GM10847 (cell line): ENCODE measurements around the gene TET3.

Experiments used
- POLR2A ChIP-seq: IDR thresholded peaks from 2 replicates; pipeline ENCODE4 v1.6.1; 2011; ENCODE audit not compliant: insufficient read length; ENCODE audit errors: extremely low read depth

Gene TET3

DNA sequence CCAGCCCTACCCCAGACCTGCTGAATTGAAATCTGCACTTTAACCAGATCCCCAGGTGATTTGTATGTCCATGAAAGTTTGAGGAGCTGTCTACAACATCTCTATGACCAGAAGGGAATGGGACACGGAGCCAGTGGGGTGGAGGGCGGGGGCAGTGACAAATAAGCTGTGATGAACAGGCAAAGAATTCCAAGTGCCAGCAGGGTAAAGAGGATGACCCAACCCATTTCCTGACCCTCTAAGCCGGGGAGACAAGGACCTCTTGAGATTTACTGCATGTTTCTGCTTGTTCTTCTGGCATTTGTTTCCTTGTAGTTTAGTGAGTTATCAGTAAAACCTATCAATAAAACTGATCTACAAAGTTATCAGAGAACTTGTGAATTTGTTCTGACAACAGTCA, 8.7 kb downstream of the TET3 start:
- TF ChIP-seq POLR2A = no peak

DNA sequence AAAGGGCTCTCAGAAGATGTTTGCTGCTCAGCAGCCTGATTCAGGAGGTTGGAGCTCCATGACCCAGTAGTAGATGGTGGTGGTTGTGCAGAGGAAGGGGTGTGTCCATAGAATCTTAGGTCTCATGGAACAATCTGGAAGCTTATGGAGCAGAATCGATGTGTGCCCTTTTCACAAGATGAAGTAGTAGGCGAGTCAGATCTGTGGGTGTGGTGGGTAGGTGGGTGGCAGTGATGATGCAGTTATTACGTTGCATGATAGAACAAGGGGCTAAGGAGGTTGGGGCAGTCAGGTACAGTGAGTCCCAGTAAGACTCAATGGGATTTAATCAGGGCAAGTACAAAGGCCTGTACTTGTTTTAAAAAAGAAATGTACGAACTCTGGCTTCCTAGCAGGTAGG, 9.1 kb downstream of the TET3 start:
- no peak for TF ChIP-seq POLR2A

DNA sequence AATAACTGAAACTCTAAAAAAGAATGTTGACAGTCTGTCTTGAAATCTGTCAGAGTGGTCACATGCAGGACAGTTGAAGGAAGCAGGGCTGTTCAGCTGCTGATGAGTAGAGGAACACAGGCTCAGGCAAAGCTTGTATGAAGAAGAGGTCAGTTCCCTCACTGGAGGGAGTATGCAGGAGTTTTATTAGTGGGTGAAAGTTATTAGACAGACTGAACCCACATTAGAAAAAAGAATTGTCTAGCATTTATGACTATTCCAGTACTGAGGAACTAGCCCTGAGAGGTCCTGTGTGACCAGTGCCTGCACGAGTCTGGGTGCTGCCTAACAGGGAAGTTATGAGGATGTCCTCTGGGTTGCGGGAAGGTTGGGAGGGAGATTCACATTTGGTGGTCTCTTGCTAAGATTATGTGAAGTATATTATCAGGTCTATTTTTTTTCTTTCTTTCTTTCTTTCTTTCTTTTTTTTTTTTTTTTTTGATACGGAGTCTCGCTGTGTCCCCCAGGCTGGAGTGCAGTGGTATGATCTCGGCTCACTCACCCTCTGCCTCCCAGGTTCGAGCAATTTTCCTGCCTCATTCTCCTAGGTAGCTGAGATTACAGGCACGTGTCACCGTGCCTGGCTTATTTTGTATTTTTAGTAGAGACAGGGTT, 9.6 kb downstream of the TET3 start:
- TF ChIP-seq POLR2A = no peak

DNA sequence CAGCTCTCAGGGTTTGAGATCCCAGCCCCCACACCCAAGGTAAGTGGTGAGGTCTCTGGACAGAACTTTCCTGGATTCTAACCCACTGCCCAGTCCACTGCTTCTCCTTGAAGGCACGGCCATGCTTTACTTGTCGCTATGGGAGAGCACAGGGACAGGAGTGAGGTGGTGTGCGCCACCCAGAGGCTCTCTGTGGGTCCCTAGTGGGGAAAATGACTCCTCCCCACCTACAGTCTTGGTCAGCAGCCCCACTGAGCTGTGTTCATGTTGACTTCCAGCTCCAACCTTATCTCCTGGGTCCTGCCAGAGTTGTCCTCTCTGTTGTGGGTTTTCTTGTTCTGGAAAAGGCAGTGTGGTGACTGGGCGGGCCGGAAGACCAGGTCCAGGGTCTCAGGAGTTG, 11.1 kb downstream of the TET3 start:
- no peak for TF ChIP-seq POLR2A

DNA sequence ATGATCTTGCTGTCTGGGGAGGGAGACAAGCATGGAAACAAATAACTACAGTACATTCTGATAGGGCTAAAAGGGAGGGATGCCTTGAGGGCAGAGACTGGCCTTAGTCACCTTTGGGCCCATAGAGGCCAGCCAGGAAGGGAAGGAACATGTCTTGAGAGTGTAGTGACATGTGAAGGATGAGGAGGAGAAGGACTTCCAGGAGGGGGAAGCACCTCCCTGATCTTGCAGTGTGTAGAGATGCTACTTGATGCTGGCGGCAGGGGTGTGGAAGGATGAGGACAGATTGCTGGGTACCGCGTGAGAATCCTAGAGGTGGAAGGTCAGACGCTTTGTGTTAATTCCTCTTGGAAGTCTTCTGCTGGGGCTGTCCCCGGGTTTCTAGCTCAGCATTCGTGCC, 13.1 kb downstream of the TET3 start:
- no peak for TF ChIP-seq POLR2A

DNA sequence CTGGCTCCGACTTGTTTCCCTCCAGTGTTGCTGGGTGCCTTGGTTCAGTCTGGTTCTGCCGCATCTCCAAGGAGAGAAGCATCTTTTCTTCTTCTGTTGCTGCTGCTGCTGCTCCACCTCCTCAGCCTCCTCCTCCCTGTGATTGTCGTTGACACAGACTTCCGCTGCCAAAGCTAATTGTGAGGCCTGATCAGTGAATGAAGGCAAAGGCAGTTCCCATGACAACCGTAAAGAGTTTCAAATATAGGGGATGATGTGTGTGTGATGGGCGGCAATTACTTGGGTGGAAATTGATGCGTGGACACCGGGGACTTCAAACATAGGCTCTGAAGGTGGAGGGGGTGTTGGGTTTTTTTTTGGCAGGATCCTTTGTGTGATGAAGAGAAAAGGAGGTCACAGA, 13.7 kb downstream of the TET3 start:
- TF ChIP-seq POLR2A = no peak

DNA sequence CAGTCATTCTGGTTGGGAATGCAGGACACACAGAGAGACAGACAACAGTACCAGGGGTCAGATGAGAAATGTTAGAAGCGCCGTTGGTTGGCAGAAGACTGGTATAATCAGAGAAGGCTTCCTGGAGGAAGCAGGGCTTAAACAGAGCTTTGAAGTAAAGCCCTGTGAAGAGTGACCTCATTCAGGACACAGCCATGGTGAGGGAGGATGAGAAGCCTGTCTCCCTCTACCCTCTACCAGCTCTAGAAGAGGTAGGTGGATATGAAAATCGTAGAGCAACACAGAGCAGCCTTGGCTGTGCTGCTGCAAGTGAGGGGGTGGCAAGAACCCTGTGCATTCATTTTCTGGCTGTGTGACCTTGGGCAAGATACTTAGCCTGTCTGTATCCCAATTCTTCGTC, 14.2 kb downstream of the TET3 start:
- TF ChIP-seq POLR2A = no peak

DNA sequence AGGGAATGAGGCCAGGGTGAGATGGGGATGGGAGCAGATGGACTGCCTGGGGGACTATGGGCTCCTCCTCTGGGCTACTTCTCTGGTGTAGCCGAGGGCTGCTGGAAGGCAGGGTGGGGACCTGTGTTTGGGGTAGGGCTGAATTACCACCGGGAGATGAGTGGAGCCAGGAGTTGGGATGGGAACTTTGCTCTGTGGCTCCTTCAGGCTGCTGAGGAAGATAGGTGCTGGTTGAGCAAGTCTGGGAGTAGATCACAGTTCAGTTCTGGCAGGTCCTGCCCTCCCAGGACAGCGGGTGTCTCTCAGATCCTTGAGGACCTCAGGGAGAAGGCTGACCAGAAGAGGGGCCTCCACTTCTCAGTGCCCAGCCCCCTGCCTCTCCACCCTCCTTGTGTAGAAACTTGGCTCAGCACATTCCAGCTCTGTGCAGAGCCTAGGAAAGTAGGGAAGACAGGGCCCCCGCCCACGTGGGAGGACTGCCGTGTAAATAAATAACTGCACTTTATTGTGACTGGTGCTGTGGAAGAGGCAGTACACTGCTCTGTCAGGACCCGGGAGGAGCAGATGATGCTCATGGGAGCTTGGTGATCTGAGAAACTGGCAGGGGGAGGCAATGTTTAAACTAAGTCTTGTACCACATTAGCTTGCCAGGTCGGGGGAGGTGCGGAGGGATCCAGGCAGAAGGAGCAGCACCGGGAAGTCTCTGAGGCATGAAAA, 15.3 kb downstream of the TET3 start:
- no peak for TF ChIP-seq POLR2A

DNA sequence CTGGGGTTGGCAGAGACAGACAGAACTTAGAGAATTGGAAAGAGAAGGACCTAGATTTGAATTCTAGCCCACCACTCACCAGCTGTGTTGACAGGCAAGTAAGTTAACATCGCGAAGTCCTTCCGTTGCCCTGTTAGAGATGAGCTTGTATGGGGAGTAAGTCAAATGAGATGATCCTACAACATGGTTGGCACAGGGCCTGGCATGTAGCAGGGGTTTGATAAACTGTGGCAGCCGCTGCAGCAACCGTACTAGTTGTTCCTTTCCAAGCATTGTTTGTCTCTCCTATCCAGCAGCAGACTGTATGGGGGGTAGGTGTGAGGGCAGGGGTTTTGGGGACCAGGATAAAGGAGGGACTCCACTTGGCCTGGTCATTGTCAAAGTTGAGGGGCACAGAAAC, 16.0 kb downstream of the TET3 start:
- no peak for TF ChIP-seq POLR2A

DNA sequence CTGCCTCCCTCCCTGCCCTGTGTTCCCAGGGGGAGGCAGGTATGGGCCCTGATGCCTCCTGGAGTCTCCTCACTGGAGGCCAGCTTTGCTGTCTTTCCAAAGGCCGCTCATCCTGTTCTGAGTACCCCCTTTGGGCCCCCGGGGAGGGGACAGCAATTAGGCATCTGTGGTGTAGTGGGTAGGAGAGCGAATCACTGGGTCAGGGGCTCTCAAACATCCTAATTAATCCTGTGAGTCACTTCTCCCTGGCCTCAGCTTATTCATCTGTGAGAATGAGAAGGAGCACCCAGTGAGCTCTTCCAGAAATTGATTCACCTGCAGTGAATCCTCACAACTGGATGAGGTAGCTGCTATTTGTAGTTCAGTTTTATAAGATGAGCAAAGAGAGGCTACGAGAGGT, 16.4 kb downstream of the TET3 start:
- TF ChIP-seq POLR2A = no peak

DNA sequence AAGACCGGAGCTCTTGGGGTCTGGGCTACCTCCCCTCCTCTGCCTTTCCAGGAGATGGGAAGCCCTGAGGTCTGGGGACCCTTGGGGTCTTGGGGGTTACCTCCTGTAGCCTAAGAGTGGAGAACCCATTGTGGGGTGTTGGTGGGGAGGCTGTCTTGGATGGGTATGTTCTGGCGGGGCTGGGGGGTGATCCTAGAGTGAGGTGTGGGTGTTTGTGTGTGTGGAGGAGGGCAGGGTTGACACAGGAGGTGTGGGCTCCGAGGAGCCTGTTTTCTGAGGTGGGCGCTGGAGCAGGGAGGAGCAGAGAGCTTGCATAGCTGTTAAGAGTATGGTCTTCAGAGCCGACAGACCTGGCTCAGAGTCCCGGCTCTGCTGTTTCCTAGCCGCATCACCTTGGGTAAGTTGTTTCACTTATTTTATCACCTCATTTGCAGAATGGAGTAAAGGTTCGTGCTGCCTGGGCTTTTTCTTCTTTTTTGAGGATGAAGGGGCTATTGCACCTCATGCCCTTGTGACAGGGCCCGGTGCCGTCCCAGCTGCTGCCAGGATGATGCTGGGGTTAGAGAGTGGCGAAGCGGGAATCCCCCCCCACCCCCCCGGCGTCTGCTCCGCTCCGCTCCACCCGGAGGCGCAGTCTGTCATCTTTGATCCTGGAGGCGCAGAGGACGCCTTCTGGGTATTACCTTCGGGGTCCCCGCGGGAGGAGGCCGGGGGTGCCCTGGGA, 17.2 kb downstream of the TET3 start:
- TF ChIP-seq POLR2A = no peak

DNA sequence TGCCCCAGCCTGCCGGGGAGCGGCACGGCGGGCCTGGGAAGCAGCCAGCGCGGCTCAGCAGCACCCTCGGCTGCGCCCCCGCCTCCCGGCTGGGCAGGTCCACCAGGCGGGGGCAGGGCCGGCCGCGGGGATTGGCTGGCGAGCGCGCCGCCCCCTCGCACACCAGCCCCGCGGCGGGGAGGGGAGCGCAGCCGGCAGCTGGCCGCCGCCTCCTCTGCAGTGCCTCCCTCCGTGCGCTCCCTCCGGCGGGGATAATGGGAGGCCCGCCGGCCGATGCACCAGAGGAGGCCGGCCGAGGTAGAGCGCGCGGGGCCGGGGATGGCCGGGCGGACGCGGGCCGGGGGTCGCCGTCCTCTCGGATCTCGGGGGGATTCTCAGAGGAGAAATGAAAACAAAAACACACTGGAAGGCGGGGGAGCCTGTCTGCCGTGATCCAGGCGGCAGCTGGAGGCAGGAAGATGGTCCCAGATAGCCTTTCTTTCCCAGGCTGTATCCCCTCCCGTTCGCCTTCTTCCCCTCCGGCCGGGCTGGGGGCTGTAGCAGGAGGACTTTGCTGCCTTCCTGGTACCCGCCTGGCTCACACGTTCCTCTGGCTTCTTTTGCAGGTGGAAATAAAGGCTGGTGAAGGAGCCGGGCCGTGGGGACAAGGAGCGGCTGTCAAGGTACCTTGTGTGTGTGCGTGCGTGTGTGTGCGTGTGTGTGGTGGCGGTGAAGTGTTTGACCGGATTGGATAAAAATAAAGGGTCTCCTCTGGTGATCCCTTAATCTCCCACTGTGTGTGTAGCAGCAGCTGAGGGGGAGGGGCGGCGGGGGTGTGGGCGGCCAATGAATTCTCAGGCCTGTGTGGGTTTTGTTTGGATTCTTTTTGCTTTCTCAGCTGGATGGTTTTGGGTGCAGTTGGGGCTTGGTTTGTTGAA, 18.1 kb downstream of the TET3 start:
- TF ChIP-seq POLR2A = no peak

DNA sequence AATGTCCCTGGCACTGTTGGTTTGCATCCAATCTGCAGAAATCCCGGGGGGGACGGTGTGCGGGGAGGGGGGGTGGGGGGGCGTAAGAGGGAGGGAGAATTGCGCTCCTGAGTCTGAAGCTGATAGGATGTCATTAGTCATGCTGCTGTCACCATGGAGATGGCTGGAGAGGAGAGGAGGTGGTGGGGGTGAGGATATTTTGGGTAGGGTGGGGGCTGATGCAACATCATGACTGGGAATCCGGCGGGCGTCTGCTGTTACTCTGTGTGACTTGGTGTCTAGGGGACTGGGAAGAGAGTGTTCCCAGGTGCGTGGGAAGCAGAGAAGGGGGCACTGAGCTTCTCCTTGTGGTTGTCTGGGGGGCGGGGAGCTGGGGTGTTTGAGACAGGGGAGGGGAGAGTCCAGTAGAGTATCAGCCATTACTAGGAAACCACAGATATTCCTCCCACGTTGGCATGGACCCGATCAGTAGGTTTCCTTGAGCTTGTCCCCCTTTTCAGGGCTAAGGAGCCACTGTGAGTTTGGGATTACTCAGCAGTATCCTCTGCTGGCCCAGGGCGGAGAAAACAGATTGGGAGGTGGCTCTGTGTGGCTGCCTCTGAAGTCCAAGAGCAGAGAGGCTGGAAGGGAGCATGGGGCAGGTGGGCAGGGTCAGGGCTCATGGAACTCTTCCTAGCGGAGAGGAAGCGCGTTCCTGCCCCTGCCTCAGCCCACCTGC, 18.9 kb downstream of the TET3 start:
- TF ChIP-seq POLR2A = no peak
